BE2C (cell line): ENCODE results near the gene CYLC1.

Source experiments
- DNase-seq: peaks from one replicate; pipeline ENCODE4 v3.0.0-alpha.2; 2020
- H3K27me3 ChIP-seq: fragments of 250-450 bp; sonication (Bioruptor Pico); 2 replicates; pipeline ENCODE4 v1.5.1; 2020; ENCODE audit warnings: mild to moderate bottlenecking
- H3K36me3 ChIP-seq: fragments of 250-450 bp; sonication (Bioruptor Pico); 2 replicates; pipeline ENCODE4 v1.5.1; 2020; ENCODE audit warnings: mild to moderate bottlenecking
- H3K4me1 ChIP-seq: fragments of 250-450 bp; sonication (Bioruptor Pico); 2 replicates; pipeline ENCODE4 v1.5.1; 2020
- H3K4me3 ChIP-seq: 2 replicates; pipeline ENCODE4 v1.5.1; 2011; ENCODE audit warnings: low read depth, low read length
- H3K9me3 ChIP-seq: fragments of 250-450 bp; sonication (Bioruptor Pico); 2 replicates; pipeline ENCODE4 v1.5.1; 2020
- CTCF ChIP-seq: IDR thresholded peaks from 2 replicates; pipeline ENCODE4 v1.5.1; 2012; ENCODE audit warnings: mild to moderate bottlenecking, low read depth, low read length

CYLC1 gene

DNA sequence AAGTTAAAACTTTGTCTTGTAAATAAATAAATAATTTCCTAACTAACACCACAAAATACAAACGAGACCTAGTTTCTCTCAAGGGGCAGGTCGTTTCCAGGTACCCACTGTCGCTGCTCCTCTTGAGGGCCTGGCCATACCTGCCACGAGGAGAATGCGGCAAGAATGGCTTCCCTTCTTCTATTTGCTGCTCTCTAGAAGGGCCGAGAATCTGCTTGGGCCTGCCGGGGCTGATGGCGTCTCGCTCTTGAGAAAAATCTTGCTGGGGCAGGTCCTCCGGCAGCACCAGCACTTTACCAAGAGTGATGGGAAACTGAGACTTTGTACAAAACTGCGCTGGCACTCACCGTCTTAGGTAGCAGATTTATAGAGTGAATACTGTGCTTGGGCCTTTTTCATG lies 31.5 kb downstream of the CYLC1 start:
- TF ChIP-seq CTCF, result no peak
- no peak for DNase-seq
- Histone ChIP-seq H3K9me3 (no peaks in the 10 kb centered on the region), H3K4me3 (no peak overlapping the region), H3K36me3 (no peaks in the 10 kb centered on the region), H3K4me1 (no peaks in the 10 kb centered on the region), H3K27me3 (no peaks in the 10 kb centered on the region)

GRCh38 chrX:83906921-83907320 lies 46.0 kb downstream of the CYLC1 start:
- TF ChIP-seq CTCF, result no peak
- no peak for DNase-seq
- Histone ChIP-seq H3K4me3 (no peak overlapping the region), H3K9me3 (no peaks in the 10 kb centered on the region), H3K4me1 (no peaks in the 10 kb centered on the region), H3K27me3 (no peaks in the 10 kb centered on the region), H3K36me3 (no peaks in the 10 kb centered on the region)

DNA sequence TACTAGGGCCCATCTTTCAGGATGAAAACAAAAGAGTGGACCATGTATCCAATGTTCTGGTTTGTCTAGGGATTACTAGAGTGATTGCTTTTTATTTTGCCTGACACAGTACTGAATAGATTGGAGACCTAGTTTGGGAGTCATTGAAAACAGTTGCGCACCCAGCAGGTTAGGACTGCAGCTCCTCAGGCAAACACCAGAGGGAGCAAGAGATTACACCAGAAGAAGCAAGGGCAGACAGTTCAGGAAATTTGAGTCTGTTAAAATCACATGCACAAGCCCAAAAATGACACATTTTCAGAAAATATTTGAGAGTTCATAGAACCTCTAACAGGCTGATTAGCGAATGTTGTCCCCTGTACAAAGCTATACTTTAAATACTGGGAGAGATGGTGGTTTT lies 55.6 kb downstream of the CYLC1 start:
- DNase-seq, result peak; percentile 9
- Histone ChIP-seq H3K9me3 (no peaks in the 10 kb centered on the region), H3K36me3 (no peaks in the 10 kb centered on the region), H3K4me3 (no peak overlapping the region), H3K27me3 (no peaks in the 10 kb centered on the region), H3K4me1 (no peaks in the 10 kb centered on the region)
- TF ChIP-seq CTCF, result peak; percentile 74

DNA sequence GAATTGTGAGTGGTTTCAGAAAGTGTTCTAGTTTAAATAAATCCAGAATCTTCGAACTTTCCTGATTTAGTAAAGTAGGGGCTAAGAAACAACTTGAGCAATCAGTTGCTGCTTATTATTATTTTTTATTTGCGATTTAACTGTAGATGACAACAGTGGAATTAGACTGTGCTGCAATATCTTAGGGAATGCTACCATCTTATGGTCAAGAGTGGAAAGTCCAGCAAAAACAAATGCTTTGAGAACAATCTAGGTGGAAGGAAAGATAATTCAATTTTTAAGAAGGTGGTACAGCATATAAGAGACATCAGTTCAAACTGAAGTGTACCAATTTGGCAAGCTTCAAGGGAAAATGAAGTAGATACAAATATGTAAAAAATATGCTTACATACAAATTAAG lies 73.3 kb downstream of the CYLC1 start:
- Histone ChIP-seq H3K36me3 (no peaks in the 10 kb centered on the region), H3K4me1 (no peaks in the 10 kb centered on the region), H3K9me3 (no peaks in the 10 kb centered on the region), H3K4me3 (no peak overlapping the region), H3K27me3 (no peaks in the 10 kb centered on the region)
- DNase-seq, result no peak
- TF ChIP-seq CTCF, result peak; percentile 20; the same call in 1 of the 2 replicates
